MM.1S (cell line): ENCODE measurements around the gene TES.

Experiments used
- DNase-seq: peaks from one replicate; pipeline ENCODE4 v3.0.0-alpha.2; 2015
- H2AFZ ChIP-seq: fragments of 300-600 bp; sonication (generic); 2 replicates; pipeline ENCODE4 v1.6.0; 2016; ENCODE audit warnings: antibody characterized with exemption, low read length
- H3F3A ChIP-seq: fragments of 300-600 bp; sonication (generic); 2 replicates; pipeline ENCODE4 v1.6.1; 2016; ENCODE audit warnings: mild to moderate bottlenecking, antibody characterized with exemption, low read length, moderate library complexity, mixed read lengths; ENCODE audit not compliant: insufficient read depth
- H3K27ac ChIP-seq: fragments of 300-600 bp; sonication (generic); 2 replicates; pipeline ENCODE4 v1.5.1; 2016; ENCODE audit warnings: mild to moderate bottlenecking, low read length
- H3K27me3 ChIP-seq: fragments of 300-600 bp; sonication (generic); replicated peaks from 2 replicates; pipeline ENCODE4 v1.6.0; 2016; ENCODE audit warnings: low read length; ENCODE audit not compliant: insufficient read depth
- H3K36me3 ChIP-seq: fragments of 300-600 bp; sonication (generic); replicated peaks from 2 replicates; pipeline ENCODE4 v1.6.1; 2016; ENCODE audit warnings: mild to moderate bottlenecking, low read length, mixed read lengths; ENCODE audit not compliant: insufficient read depth
- H3K4me1 ChIP-seq: fragments of 300-600 bp; sonication (generic); 2 replicates; pipeline ENCODE4 v1.6.1; 2016; ENCODE audit warnings: low read length, mixed read lengths
- H3K4me2 ChIP-seq: fragments of 300-600 bp; sonication (generic); 2 replicates; pipeline ENCODE4 v1.6.0; 2016; ENCODE audit warnings: low read depth, low read length
- H3K4me3 ChIP-seq: fragments of 300-600 bp; sonication (generic); 2 replicates; pipeline ENCODE4 v1.5.1; 2016; ENCODE audit warnings: low read length, mixed read lengths
- H3K79me2 ChIP-seq: fragments of 300-600 bp; sonication (generic); 2 replicates; pipeline ENCODE4 v1.6.1; 2016; ENCODE audit warnings: mixed run types, low read length, mixed read lengths
- H3K9ac ChIP-seq: fragments of 300-600 bp; sonication (generic); 2 replicates; pipeline ENCODE4 v1.6.1; 2016; ENCODE audit warnings: low read length, mixed read lengths
- H3K9me2 ChIP-seq: fragments of 300-600 bp; sonication (generic); replicated peaks from 2 replicates; pipeline ENCODE4 v1.6.1; 2016; ENCODE audit warnings: mild to moderate bottlenecking, low read length, mixed read lengths; ENCODE audit not compliant: insufficient read depth
- H3K9me3 ChIP-seq: fragments of 300-600 bp; sonication (generic); replicated peaks from 2 replicates; pipeline ENCODE4 v1.6.1; 2016; ENCODE audit warnings: mild to moderate bottlenecking, low read length, mixed read lengths; ENCODE audit not compliant: insufficient read depth
- H4K20me1 ChIP-seq: fragments of 300-600 bp; sonication (generic); 2 replicates; pipeline ENCODE4 v1.6.1; 2016; ENCODE audit warnings: mild to moderate bottlenecking, low read length, moderate library complexity, mixed read lengths; ENCODE audit not compliant: insufficient read depth
- EZH2 ChIP-seq: fragments of 300-600 bp; sonication (generic); optimal IDR thresholded peaks from 2 replicates; pipeline ENCODE3; 2017; ENCODE audit warnings: low read depth, mild to moderate bottlenecking, antibody characterized with exemption, low read length, mixed read lengths
- EZH2phosphoT487 ChIP-seq: fragments of 300-600 bp; sonication (generic); IDR thresholded peaks from 2 replicates; pipeline ENCODE4 v1.6.1; 2018; ENCODE audit warnings: antibody characterized with exemption, low read length
- TF ChIP-seq, protein P1 (sequence below): fragments of 300-600 bp; sonication (generic); IDR thresholded peaks from 2 replicates; pipeline ENCODE4 v1.5.1; 2016; ENCODE audit warnings: antibody characterized with exemption, low read length, mixed read lengths

Gene TES

GRCh38 chr7:116269466-116269865, 59.1 kb downstream of the TES start:
- Histone ChIP-seq H3K4me2 (no peak overlapping the region), H3K9me3 (no peaks in the 10 kb centered on the region), H3F3A (no peaks in the 10 kb centered on the region), H4K20me1 (no peaks in the 10 kb centered on the region), H3K4me1 (no peaks in the 10 kb centered on the region), H3K27ac (no peak overlapping the region), H3K4me3 (no peak overlapping the region), H3K79me2 (no peaks in the 10 kb centered on the region), H3K36me3 (no peaks in the 10 kb centered on the region), H3K27me3 (no peaks in the 10 kb centered on the region), H3K9ac (no peak overlapping the region), H3K9me2 (no peaks in the 10 kb centered on the region), H2AFZ (no peak overlapping the region)
- no peak for TF ChIP-seq EZH2
- TF ChIP-seq, protein P1, sequence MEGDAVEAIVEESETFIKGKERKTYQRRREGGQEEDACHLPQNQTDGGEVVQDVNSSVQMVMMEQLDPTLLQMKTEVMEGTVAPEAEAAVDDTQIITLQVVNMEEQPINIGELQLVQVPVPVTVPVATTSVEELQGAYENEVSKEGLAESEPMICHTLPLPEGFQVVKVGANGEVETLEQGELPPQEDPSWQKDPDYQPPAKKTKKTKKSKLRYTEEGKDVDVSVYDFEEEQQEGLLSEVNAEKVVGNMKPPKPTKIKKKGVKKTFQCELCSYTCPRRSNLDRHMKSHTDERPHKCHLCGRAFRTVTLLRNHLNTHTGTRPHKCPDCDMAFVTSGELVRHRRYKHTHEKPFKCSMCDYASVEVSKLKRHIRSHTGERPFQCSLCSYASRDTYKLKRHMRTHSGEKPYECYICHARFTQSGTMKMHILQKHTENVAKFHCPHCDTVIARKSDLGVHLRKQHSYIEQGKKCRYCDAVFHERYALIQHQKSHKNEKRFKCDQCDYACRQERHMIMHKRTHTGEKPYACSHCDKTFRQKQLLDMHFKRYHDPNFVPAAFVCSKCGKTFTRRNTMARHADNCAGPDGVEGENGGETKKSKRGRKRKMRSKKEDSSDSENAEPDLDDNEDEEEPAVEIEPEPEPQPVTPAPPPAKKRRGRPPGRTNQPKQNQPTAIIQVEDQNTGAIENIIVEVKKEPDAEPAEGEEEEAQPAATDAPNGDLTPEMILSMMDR = no peak
- TF ChIP-seq EZH2phosphoT487 = no peak
- DNase-seq = no peak

- Histone ChIP-seq H3K9me3 (no peaks in the 10 kb centered on the region), H3F3A (no peaks in the 10 kb centered on the region), H3K9ac (no peak overlapping the region), H3K4me2 (peak overlapping the region; percentile 8; the same call in 1 of the 2 replicates), H4K20me1 (no peaks in the 10 kb centered on the region), H3K4me3 (no peak overlapping the region), H3K36me3 (no peaks in the 10 kb centered on the region), H3K4me1 (no peaks in the 10 kb centered on the region), H3K27me3 (no peaks in the 10 kb centered on the region), H3K9me2 (no peaks in the 10 kb centered on the region), H2AFZ (0 out of 2 replicates have a peak overlapping the region, but pooled peaks have one; percentile 4), H3K79me2 (no peaks in the 10 kb centered on the region), H3K27ac (no peak overlapping the region)
- no peak for DNase-seq
- TF ChIP-seq EZH2 (no peak), EZH2phosphoT487 (no peak)
- TF ChIP-seq, protein P1 = no peak
Measured at GRCh38 chr7:116271161-116271913, 61.0 kb downstream of the TES start.

DNA sequence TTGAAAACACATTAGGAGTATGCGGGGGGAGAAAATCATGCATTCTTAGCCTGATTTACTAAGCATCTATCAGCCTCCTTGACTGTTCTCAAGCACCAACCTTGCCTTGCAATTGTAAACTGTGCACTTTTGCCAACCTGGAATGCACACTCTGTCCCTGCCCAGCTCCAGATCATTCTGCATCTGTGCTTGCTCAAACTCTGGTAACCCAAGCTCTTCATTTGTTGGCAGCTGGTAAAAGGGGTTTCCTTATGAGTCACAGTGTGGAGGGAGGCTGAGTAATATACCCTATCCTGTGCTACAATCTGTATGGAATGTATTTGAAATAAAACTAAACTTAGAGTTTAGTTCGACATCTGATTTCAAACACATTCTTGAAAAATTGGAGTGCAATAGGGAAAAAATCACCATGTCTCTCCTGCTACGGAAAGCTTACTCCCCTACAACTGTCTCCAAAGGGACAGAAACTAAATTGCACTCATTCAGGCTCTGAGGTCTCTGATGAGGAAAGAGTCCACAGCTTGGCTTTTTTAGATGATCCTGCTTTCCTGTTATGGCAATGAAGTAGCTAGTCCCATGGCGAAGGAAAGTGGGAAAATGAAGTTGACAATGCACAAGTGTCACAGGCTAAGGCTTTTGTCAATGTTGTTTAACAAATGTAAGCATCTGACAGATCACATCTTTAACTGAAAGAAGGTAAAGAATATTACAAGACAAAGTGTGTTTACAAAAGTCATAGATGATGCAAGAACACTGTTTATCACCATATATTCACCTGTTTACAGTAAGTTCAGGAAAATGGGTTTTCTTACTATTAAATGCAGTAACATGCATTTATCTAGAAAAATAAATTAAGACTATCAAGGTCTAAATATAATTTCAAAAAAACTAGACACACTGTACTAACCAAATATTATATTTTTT, 61.9 kb downstream of the TES start:
- Histone ChIP-seq H3K36me3 (no peaks in the 10 kb centered on the region), H4K20me1 (no peaks in the 10 kb centered on the region), H3K27ac (no peak overlapping the region), H3K4me1 (peaks cover 6% of the 10 kb centered on the region), H3K9me3 (no peaks in the 10 kb centered on the region), H3K4me3 (no peak overlapping the region), H3K9ac (no peak overlapping the region), H3K79me2 (no peaks in the 10 kb centered on the region), H3F3A (no peaks in the 10 kb centered on the region), H2AFZ (no peak overlapping the region), H3K4me2 (no peak overlapping the region), H3K9me2 (no peaks in the 10 kb centered on the region), H3K27me3 (no peaks in the 10 kb centered on the region)
- TF ChIP-seq, protein P1 = no peak
- TF ChIP-seq EZH2phosphoT487 = no peak
- TF ChIP-seq EZH2 = no peak
- no peak for DNase-seq
